Activated CD4-positive, alpha-beta memory T cell treated with anti-CD3 and anti-CD28 coated beads, Interleukin-2, amount 10 ng/mL, durations not matched to agents 7 days and 5 days (primary cell): ENCODE data around the gene GCFC2. TPM values are rescaled to one million over a fixed set of nuclear protein-coding genes. Genes with fewer than 3 reads are reported as not detected.

ENCODE experiments used
- CTCF ChIA-PET: fragments of 350-600 bp; sonication (Branson Sonifier 250); formaldehyde crosslinking; loops from one replicate; lab custom pipeline; 2021; ENCODE audit warnings: antibody characterized with exemption, inconsistent platforms; lab: Charles Lee
- POLR2A ChIA-PET: fragments of 350-600 bp; sonication (Branson Sonifier 250); formaldehyde crosslinking; loops from one replicate; lab custom pipeline; 2021; ENCODE audit warnings: antibody characterized with exemption; lab: Charles Lee
- DNase-seq: peaks from one replicate; pipeline ENCODE4 v3.0.0-alpha.2; 2020
- H3K27ac Mint-ChIP-seq: one replicate; pipeline ENCODE4 v1.8.0; 2021; ENCODE audit warnings: mild to moderate bottlenecking, mixed read lengths
- H3K27me3 Mint-ChIP-seq: one replicate; pipeline ENCODE4 v1.8.0; 2021; ENCODE audit warnings: mixed read lengths
- H3K36me3 Mint-ChIP-seq: one replicate; pipeline ENCODE4 v1.8.0; 2021; ENCODE audit warnings: low read depth, mixed read lengths
- H3K4me1 Mint-ChIP-seq: one replicate; pipeline ENCODE4 v1.8.0; 2021; ENCODE audit warnings: mixed read lengths
- H3K4me3 Mint-ChIP-seq: one replicate; pipeline ENCODE4 v1.8.0; 2021; ENCODE audit warnings: mild to moderate bottlenecking, mixed read lengths
- H3K9me3 Mint-ChIP-seq: one replicate; pipeline ENCODE4 v1.8.0; 2021; ENCODE audit warnings: mixed read lengths
- total RNA-seq, 2 experiments: library from RNA; stranded (reverse); gene quantifications; one replicate each; pipeline ENCODE4 v1.2.3, GENCODE V29; 2021

GCFC2 gene
- total RNA-seq, 2 experiments from 2014 or later = 20.4 to 21.6 TPM

DNA sequence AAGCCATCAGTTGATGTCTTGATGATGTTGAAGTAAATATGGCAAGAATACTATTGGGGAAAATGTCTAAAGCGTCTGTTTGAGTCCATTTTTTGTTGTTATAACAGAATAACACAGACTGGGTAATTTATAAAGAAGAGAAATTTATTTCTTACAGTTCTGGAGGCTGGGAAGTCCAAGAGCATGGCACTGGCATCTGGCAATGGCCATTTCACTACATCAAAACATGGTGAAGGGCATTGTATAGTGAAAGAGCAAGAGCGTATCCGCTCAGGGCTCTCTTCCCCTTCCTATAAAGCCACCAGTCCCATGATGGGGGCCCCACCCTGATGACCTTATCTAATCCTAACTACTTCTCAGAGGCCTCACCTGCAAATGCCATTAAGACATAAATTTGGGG is 93.8 kb downstream of the GCFC2 start:
- Mint-ChIP-seq H3K9me3 (no peaks in the 10 kb centered on the region), H3K27ac (no peak overlapping the region), H3K36me3 (no peaks in the 10 kb centered on the region), H3K4me3 (no peak overlapping the region), H3K27me3 (peaks cover 20% of the 10 kb centered on the region), H3K4me1 (no peaks in the 10 kb centered on the region)
- no peak for DNase-seq
- CTCF ChIA-PET = no interaction called here
- POLR2A ChIA-PET = no interaction called here

DNA sequence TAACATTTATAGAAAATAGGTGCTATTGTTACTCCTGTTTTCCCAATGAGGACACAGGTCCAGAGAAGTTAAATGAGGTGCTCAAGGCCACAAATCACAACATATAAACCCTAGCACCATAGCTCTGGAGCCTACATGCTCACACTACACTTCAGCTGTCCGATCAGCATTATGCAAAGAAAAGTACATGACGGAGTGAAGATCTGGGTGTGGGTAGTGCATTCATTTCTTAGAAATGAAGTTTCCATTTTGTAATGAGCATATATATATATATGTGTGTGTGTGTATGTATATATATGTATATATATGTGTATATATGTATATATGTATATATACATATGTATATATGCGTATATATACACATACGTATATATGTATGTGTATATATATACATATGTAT is 94.3 kb downstream of the GCFC2 start:
- ChIA-PET POLR2A (no interaction called here), CTCF (interaction anchor here (0.7 to 1.0 kb wide), 2 partner anchors 10 to 12 kb away, joined by 3 read pairs; no protein-coding TSS in a partner anchor)
- Mint-ChIP-seq H3K4me3 (no peak overlapping the region), H3K36me3 (no peaks in the 10 kb centered on the region), H3K9me3 (no peaks in the 10 kb centered on the region), H3K27ac (no peak overlapping the region), H3K27me3 (peaks cover 23% of the 10 kb centered on the region), H3K4me1 (no peaks in the 10 kb centered on the region)
- no peak for DNase-seq

DNA sequence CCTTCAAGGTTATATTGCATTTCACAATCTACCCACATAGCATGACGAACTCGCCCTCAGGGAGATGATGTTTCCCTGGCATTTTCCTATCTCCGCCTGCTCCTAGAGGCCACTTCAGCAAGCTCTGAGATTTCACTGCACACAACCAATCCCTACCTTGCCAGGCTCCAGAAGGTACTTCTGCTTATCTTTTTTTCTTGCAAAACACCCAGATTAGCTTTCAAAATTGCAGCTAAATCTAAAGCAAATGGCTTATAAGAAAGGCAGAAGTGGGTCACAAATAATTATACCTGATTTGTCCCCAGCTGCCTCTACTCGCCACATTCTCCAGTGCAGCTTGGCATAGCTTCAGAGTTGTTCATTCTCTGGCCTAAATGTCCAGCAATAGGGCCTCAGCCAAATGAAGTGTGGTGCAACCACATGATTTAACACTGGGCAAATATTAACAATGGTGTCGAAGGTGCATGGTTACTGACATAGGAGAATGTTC is 96.5 kb downstream of the GCFC2 start:
- H3K9me3 Mint-ChIP-seq = no peaks in the 10 kb centered on the region
- peaks cover 22% of the 10 kb centered on the region for H3K27me3 Mint-ChIP-seq
- no peaks in the 10 kb centered on the region for H3K4me1 Mint-ChIP-seq
- no peak overlapping the region for H3K4me3 Mint-ChIP-seq
- ChIA-PET POLR2A (no interaction called here), CTCF (no interaction called here)
- no peak overlapping the region for H3K27ac Mint-ChIP-seq
- H3K36me3 Mint-ChIP-seq = no peaks in the 10 kb centered on the region
- no peak for DNase-seq

DNA sequence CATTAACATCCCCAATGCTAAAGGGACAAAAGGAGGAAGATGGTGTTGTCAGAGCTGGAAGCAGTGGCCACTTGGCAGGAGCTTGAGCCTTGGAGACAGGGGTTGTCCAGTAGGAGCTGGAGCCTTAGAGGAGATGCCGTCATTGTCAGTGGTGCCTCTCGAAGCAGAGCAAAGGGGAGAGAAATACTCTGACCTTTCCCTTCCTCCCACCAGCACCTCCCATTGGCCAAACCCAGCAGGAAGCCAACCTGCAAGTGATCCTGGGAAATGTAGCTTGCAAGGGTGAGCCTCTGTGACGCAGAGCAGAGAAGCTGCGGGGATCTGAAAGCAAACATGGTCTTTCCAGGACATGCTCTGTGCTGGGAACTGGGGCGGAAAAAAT is 97.9 kb downstream of the GCFC2 start:
- no peaks in the 10 kb centered on the region for H3K4me1 Mint-ChIP-seq
- DNase-seq = no peak
- no peak overlapping the region for H3K27ac Mint-ChIP-seq
- peaks cover 24% of the 10 kb centered on the region for H3K27me3 Mint-ChIP-seq
- H3K36me3 Mint-ChIP-seq = no peaks in the 10 kb centered on the region
- no peak overlapping the region for H3K4me3 Mint-ChIP-seq
- no peaks in the 10 kb centered on the region for H3K9me3 Mint-ChIP-seq
- ChIA-PET POLR2A (no interaction called here), CTCF (no interaction called here)

Other genes starting within 250 kb of the GCFC2 start
- gene EVA1A, start 150.0 kb downstream of the GCFC2 start, total RNA-seq = not detected
- 10 to 100 TPM; 37.7 to 41.6 TPM for gene MRPL19, start 64.1 kb downstream of the GCFC2 start, total RNA-seq